ENCODE measurements around the gene NOTCH2. TPM values are rescaled to one million over a fixed set of nuclear protein-coding genes. Genes with fewer than 3 reads are reported as not detected.

Gene NOTCH2
- total RNA-seq, 1 experiment from 2014 or later: 61.5 TPM

DNA sequence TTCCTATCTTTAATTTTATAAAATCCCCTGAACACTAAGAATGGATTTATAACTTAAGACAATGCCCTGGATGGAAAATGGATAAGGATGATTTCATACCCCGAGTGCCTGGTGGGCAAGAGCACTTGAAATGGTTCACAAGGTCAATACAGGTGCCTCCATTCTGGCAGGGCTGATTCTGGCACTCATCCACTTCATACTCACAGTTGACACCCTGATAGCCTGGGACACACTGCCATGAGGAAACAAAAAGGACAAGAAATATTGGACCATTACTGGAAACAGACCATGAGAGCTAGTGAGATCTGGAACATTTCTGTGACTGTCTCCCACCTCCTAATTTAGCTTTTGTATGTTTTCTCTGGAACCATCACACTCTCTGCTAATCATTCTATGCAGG lies 134.1 kb downstream of the NOTCH2 start:
- peaks cover under 1% of the 10 kb centered on the region for H3K4me1 ChIP-seq (ENCODE audit: insufficient read depth, low read length)
- POLR2A ChIA-PET (ENCODE audit: unreplicated experiment): no interaction called here
- CTCF ChIA-PET: no interaction called here

DNA sequence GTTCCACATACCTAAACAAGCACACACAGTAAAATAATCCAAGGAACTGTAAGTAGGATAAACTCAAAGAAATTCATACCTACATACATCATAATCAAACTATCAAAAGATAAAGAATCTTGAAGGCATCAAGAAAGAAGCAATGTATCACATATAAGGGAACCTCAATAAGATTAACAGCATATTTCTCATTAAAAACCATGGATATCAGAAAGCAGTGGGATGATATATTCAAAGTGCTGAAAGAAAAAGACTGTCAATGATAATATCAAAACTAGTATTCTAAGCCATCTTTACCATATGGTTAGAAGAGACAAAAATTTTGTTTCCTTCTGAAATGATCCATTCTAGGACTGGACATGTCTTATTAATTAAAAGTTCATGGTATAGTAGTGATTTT lies 136.1 kb downstream of the NOTCH2 start:
- Histone ChIP-seq H3K9me3 (ENCODE audit: low read length) (no peaks in the 10 kb centered on the region; the same call in 1 of the 2 replicates), H3K9ac (ENCODE audit: low read length) (no peak overlapping the region), H2AFZ (ENCODE audit: low read length) (no peak overlapping the region), H3K4me2 (ENCODE audit: low read length) (no peak overlapping the region), H3K79me2 (ENCODE audit: low read length) (no peaks in the 10 kb centered on the region), H3K36me3 (ENCODE audit: low read depth, low read length) (peaks cover 60% of the 10 kb centered on the region), H3K4me3 (ENCODE audit: low read length) (no peak overlapping the region), H3K4me1 (ENCODE audit: insufficient read depth, low read length) (peaks cover 7% of the 10 kb centered on the region), H3K27ac (ENCODE audit: low read length) (no peak overlapping the region), H3F3A (ENCODE audit: low read length, unreplicated experiment) (no peaks in the 10 kb centered on the region), H4K20me1 (ENCODE audit: low read length) (peaks cover 3% of the 10 kb centered on the region; the same call in 1 of the 2 replicates), H3K9me2 (replicated peaks; ENCODE audit: low read length) (no peaks in the 10 kb centered on the region), H3K27me3 (ENCODE audit: low read length) (no peaks in the 10 kb centered on the region)
- TF ChIP-seq EZH2 (IDR thresholded peaks at IDR 0.05; ENCODE audit: low read length, unreplicated experiment): no peak
- DNase-seq: no peak
- POLR2A ChIA-PET (ENCODE audit: unreplicated experiment): no interaction called here
- no TSS peak for BruUV-seq (replicated peaks)
- intact Hi-C loops (cut with micrococcal nuclease): no loop called here
- ATAC-seq: no peak
- CTCF ChIA-PET: no interaction called here

More for the DNA sequence above, 134.1 kb downstream of the NOTCH2 start:
- DNase-seq (no peak), ATAC-seq (no peak)
- H3K79me2 ChIP-seq (ENCODE audit: low read length): no peaks in the 10 kb centered on the region
- no peak overlapping the region for H3K4me3 ChIP-seq (ENCODE audit: low read length)
- H3K27me3 ChIP-seq (ENCODE audit: low read length): no peaks in the 10 kb centered on the region
- intact Hi-C loops (cut with micrococcal nuclease): no loop called here
- H3K9me2 ChIP-seq (replicated peaks; ENCODE audit: low read length): no peaks in the 10 kb centered on the region
- H3K27ac ChIP-seq (ENCODE audit: low read length): no peak overlapping the region
- H3K9ac ChIP-seq (ENCODE audit: low read length): no peak overlapping the region
- H3K4me2 ChIP-seq (ENCODE audit: low read length): no peak overlapping the region
- no peaks in the 10 kb centered on the region; the same call in 1 of the 2 replicates for H3K9me3 ChIP-seq (ENCODE audit: low read length)
- no peak overlapping the region for H2AFZ ChIP-seq (ENCODE audit: low read length)
- H3F3A ChIP-seq (ENCODE audit: low read length, unreplicated experiment): no peaks in the 10 kb centered on the region
- BruUV-seq (replicated peaks): no TSS peak
- TF ChIP-seq EZH2 (IDR thresholded peaks at IDR 0.05; ENCODE audit: low read length, unreplicated experiment) (no peak), EZH2phosphoT487 (IDR thresholded peaks at IDR 0.05; ENCODE audit: borderline replicate concordance, low read length) (no peak)
- TF ChIP-seq, protein P1, sequence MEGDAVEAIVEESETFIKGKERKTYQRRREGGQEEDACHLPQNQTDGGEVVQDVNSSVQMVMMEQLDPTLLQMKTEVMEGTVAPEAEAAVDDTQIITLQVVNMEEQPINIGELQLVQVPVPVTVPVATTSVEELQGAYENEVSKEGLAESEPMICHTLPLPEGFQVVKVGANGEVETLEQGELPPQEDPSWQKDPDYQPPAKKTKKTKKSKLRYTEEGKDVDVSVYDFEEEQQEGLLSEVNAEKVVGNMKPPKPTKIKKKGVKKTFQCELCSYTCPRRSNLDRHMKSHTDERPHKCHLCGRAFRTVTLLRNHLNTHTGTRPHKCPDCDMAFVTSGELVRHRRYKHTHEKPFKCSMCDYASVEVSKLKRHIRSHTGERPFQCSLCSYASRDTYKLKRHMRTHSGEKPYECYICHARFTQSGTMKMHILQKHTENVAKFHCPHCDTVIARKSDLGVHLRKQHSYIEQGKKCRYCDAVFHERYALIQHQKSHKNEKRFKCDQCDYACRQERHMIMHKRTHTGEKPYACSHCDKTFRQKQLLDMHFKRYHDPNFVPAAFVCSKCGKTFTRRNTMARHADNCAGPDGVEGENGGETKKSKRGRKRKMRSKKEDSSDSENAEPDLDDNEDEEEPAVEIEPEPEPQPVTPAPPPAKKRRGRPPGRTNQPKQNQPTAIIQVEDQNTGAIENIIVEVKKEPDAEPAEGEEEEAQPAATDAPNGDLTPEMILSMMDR (conservative IDR thresholded peaks at IDR 0.05; ENCODE audit: low read depth, low read length): no peak
- H4K20me1 ChIP-seq (ENCODE audit: low read length): no peaks in the 10 kb centered on the region
- H3K36me3 ChIP-seq (ENCODE audit: low read depth, low read length): peaks cover 64% of the 10 kb centered on the region

DNA sequence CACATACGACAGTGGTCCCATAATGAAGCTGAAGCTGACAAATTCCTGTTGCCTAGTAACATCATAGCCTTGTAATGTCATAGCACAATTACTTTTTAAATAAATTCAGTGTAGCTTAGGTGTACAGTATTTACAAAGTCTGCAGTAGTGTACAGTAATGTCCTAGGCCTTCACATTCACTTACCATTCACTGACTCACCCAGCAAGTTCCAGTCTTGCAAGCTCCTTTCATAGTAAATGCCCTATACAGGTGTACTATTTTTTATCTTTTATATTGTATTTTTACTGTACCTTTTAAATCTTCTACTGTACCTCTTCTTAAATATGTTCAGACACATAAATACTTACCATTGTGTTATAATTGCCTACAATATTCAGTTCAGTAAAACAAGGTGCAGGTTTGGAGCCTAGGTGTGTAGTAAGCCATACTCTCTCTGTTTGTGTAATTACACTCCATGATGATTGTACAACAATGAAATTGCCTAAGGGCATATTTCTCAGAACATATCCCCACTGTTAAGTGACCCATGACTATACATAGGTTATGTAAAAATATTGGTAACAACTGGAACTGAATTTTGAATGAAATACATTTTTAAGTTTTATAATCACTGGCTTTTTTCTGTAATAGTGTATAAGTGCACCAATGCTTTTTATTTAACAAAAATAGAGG lies 139.7 kb downstream of the NOTCH2 start:
- Histone ChIP-seq H3K27ac (ENCODE audit: low read length) (no peak overlapping the region), H4K20me1 (ENCODE audit: low read length) (peaks cover 3% of the 10 kb centered on the region; the same call in 1 of the 2 replicates), H3K9me3 (ENCODE audit: low read length) (no peaks in the 10 kb centered on the region; the same call in 1 of the 2 replicates), H3K4me1 (ENCODE audit: insufficient read depth, low read length) (peaks cover 7% of the 10 kb centered on the region), H3K27me3 (ENCODE audit: low read length) (no peaks in the 10 kb centered on the region), H3K36me3 (ENCODE audit: low read depth, low read length) (peaks cover 49% of the 10 kb centered on the region), H3K9ac (ENCODE audit: low read length) (no peak overlapping the region), H3K4me2 (ENCODE audit: low read length) (no peak overlapping the region), H3F3A (ENCODE audit: low read length, unreplicated experiment) (no peaks in the 10 kb centered on the region), H3K79me2 (ENCODE audit: low read length) (no peaks in the 10 kb centered on the region), H3K9me2 (replicated peaks; ENCODE audit: low read length) (no peaks in the 10 kb centered on the region), H2AFZ (ENCODE audit: low read length) (no peak overlapping the region), H3K4me3 (ENCODE audit: low read length) (no peak overlapping the region)
- TF ChIP-seq EZH2 (IDR thresholded peaks at IDR 0.05; ENCODE audit: low read length, unreplicated experiment) (no peak), EZH2phosphoT487 (IDR thresholded peaks at IDR 0.05; ENCODE audit: borderline replicate concordance, low read length) (no peak)
- TF ChIP-seq, protein P1 (conservative IDR thresholded peaks at IDR 0.05; ENCODE audit: low read depth, low read length): no peak
- intact Hi-C loops (cut with micrococcal nuclease): no loop called here
- POLR2A ChIA-PET (ENCODE audit: unreplicated experiment): no interaction called here
- CTCF ChIA-PET: no interaction called here
- DNase-seq (peak; percentile 62), ATAC-seq (peak; percentile 76)
- no TSS peak for BruUV-seq (replicated peaks)

Data from PC-3 (cell line).